Stimulated activated CD4-positive, alpha-beta T cell treated with anti-CD3 and anti-CD28 coated beads, TNF-alpha, amount 100 ng/mL, for 24 hours (primary cell): ENCODE measurements around the gene RNF169.
A peak's percentile ranks its signal among the peaks of the same experiment; 100 is the strongest.

Experiments
- DNase-seq, 3 experiments: peaks; one replicate each; pipeline ENCODE4 v3.0.0-alpha.2; 2020; ENCODE audit warnings: low read depth in 3 of 3

RNF169 gene, protein sequence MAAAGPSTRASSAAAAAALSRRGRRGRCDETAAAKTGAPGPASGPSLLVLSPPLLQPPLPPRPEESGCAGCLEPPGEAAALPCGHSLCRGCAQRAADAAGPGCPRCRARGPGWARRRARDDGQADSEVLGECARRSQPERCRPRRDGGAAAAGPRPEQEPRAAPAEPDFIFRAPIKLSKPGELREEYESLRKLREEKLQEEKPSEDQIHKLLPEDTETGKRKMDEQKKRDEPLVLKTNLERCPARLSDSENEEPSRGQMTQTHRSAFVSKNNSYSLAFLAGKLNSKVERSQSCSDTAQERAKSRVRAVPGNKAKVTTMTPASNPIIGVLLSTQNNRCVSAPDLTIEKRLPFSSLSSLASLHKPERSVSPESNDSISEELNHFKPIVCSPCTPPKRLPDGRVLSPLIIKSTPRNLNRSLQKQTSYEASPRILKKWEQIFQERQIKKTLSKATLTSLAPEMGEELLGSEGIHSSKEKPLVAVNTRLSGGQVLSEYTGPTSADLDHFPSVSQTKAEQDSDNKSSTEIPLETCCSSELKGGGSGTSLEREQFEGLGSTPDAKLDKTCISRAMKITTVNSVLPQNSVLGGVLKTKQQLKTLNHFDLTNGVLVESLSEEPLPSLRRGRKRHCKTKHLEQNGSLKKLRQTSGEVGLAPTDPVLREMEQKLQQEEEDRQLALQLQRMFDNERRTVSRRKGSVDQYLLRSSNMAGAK

DNA sequence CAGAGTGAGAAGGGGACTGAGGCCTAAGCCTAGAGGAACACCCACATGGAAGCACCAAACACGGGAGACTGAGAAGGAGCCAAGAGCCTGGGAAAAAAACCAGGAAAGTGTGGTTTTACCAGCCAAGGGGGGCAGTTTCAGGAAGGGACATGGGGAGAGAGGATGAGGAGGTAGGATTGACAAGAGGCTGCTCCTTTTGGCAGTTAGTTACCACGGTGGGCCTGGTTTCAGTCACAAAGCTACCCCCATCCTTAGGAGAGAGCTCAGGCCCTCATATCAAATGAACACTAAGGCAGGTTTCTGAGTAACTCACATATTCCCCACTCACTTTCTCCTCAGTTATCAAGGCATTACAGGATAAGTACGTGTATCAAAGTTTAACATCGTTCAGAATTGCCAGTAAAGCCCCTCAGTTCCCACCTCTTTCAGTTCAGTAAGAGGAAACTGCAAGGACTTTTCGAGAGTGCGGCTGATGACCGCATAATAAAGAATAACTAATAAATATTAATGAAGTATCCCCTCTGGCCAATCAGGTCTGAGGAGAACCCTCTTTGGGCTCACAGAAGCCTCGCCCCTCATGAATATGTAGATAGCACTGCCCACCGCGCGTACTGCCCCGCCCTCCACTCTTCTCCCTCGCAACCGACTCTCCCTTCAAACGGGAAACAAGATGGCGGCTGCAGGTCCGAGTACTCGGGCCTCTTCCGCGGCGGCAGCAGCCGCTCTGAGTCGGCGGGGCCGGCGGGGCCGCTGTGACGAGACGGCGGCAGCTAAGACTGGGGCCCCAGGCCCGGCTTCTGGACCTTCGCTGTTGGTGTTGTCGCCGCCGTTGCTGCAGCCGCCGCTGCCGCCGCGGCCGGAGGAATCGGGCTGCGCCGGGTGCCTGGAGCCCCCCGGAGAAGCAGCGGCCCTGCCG is at the start of gene RNF169:
Gene RNF169, plus strand, starts transcription at position 639 of the 916 bp plus-strand sequence. Its CDS starts 32 bp downstream, at position 671.
- DNase-seq = peak; percentile 77 to 90 (median 84)

DNA sequence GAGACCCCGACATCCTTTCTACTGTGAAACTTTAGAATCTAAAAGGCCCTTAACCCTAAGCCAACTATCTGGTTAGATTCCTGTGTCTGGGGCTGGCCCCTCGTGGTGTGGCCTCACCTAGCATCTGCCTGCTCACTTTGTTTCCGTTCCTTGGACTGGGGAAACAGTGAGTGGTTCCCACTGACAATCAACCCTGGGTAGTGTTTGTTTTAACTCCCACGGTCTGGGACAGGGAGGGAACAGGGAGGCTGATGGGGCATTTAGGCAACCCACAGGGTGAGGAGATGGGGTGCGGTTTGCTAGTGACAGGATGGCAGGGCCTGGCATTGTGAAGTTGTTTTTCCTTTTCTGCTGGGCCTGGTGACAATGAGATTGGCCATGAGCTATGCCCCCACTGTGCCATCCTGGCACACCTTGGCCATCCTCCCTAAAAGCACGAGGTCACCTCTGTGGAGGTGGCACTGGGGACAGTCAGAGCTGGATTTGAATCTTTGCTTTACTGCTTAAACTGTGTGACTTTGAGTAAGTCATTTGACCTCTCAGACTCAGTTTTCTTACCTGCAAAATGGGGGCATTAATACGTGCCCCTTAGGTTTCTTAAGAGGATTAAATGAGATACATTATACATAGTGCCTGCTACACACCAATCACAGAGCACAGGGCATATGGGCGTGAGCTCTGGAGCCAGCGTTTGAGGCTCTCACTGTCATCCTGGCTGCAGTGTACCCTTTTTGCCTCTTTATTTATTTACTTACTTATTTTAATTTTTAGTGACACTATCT is 48.8 kb upstream of the RNF169 start:
- no peak for DNase-seq

DNA sequence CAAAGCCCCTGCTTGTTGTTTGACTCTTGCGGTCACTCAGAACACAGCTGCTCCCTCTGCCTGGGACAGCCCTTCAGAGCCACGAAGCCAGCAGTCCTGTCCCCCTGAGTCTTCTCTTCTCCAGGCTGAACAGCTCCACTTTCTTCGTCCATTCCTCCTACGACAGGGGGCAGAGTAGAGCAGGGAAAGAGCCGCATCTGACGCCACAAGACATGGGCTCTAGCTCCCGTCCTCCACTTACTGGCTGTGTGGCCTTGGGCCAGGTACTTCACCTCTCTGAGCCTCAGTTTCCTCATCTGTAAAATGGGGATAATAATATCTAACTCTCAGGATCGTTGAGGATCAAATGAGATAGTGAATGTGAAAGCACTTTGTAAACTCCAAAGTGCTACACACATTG is 47.3 kb upstream of the RNF169 start:
- DNase-seq = no peak

DNA sequence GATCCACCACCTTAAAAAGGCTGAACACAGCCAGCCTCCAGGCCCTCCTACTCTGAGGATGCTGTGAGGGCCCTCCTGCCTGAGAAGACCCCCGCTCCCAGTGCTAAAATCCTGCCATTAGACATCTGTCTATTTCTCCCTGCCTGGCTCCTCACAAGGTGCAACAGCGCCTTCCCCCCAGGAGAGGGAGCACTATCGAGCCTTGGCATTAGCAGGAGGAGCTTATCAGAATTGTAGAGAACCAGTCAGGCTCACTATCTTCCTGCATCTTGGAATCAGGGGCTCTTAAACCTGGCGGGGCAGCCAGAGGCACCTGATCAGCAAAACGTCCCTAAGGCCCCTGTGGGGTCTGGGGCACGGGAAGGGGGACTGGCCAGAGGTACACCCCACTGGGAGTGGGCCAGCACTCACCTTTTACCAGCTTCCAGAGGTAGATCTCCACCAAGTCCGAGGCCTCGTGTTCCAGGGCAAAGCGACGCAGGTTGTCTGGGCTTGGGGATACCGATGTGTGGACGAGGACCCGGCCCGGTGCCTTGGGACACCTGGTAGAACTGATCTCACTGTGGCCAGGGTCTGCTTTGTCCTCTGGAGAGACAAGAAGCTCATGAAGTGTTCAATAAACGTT is 46.2 kb upstream of the RNF169 start:
- peak; percentile 36 to 56 (median 49) for DNase-seq

DNA sequence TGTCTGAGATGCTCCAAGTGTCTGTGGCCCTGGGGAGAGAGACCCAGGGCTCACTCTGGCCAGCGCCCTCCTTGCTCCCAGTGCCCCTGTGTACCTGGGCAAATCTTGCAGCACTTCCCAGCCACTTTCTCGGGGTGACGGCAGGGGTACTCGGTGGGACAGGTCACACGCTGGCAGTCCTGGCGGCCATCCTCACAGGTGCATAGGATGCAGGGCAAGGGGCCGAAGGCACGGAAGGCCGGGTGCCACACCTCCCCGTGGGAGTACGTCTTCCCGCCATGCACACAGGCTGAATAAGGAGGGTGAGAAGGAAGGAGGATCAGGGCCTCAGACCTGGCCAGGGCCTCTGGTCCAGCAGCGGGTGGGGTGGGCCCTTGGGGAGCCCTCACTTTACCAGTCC is 45.4 kb upstream of the RNF169 start:
- DNase-seq = no peak

DNA sequence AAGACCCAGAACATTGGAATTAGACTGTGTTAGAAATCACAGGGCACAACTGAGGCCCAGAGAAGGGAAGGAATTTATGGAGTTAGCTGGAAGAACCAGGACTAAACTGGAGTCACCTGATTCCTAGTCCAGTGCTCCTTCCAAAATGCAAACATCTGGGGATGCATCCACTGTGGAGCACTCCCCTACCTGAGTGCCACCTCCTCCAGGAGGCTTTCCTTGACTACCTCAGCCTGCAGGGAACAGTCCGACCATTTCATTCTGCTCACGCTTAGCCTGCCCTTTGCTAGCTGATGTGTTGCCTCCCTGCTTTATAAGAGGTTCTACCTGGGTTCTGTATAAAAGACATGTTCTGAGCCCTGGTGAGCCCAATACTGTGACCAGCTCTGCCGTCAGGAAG is 41.5 kb upstream of the RNF169 start:
- no peak for DNase-seq

DNA sequence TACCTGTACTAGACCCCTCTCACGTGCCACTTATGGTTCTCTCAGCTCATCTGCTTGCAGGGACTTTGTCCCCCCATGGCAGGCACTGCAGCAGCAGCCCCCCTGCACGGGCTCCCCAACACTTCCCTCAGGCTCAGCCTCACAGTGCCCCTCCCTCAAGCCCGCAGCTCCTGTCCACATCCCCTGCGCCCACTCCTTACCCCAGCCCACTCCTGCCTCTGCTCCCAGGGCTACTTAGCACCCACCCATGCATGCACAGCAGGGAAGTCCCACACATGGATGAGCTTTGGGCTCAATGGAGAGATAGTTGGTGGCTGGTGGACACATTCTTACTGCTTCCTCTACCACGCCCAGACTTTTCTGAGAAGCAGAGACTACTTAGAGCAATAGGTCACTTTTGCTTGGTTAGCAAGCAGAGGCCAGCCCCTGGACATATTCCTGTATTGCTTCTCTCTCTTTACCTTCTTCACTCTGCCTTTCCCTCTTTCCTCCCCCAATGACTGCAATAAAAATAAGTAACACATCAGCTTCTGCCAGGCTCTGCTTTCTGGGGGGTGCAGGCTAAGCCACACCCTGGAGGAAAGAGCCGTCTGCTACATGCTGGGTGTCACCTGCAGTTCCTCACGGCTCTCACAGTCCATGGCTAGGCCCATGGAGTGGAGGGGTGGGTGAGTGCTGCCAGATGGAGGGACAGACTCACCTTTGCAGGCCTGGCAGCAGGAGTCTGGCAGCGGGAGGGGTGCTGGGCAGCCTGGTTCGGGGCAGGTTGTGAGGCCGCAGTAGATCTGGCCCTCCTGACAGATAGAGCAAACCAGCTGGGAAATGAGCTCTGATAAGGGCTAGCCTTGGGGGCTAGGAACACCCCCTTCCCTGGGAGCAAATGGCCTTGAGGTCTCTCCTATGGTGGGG is 40.8 kb upstream of the RNF169 start:
- DNase-seq = no peak

DNA sequence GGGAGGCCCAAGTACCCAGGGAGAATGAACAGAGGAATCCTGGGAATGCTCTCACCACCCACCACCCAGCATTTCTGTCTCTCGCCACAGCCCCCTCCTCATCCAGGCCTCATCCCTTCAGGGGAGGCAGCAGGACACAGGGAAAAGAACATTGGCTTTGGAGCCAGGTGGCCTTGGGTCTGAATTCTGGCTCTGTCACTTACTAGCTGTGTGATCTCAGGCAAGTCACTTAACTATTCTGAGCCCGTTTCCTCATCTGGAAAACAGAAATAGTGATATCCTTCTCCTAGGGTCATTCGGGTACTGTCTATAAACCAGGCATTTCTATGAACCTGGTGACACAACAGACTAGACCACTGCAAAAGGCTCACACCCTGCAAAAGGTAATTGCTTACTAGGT is 39.5 kb upstream of the RNF169 start:
- no peak for DNase-seq

DNA sequence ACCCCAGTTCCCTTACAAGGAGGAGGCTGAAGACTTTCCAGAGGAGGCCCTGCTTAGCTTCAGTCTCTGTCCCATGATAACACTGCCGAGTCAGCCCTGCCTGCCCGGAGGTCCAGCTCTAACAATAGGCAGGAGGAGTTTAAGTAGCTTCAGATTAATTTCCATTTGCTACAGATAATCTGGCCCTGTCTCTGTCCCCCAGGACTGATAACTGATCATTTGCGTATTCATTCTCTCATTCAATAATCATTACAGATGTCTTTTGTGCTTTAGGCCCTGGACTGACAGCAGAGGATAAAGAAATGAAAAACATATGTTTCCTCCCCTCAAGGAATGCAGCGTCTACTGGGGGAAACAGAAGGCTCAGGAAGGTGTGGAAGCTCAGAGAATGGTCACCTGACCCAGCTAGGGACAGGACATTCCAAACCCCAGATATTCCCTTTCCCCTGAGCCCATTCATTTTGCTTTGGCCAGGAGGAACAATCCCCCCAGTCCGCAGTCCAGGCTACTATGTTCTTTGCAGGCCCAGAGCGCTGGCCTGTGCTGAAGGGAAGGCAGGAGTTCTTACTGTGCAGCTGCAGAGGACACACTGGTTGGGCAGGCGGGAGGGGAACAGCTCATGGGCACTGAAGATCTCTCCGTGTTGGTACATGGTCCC is 38.2 kb upstream of the RNF169 start:
- DNase-seq = no peak

DNA sequence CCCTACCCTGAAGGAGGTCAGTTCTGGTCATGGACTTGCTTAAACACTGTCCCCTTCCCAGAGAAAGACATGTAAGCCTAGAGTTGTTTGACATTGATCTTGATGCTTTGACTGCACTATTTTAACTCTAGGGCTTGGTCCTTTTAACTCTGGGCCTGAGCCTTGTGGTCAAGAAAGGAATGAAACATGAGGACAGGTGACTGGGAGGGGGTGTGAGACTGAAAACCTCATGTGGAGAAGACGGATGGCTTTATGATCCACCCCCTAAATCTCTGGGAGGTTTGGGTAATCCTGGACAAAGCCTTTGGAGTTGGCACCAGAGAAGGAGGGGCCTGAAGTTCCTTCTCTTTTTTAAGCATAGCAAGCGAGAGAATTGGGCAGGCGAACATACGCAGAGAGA is 35.0 kb upstream of the RNF169 start:
- DNase-seq = no peak

DNA sequence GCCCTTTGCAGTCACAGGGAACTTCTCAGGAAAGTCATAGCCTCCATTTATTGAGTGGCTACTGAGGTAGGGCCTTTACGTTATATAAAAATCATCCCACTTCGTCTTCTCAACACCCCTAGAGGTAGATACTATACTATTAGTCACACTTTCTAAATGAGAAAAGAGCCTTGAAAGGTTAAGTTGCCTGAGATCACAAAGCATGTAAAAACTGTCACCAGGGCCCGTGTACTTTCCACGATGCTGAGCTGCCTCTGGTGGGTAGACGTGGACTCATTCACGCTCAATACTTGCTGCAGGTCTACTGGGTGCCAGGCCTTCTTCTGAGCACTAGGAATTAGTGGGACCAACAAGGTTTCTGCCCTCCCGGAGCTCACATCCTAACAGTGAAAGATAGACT is 33.7 kb upstream of the RNF169 start:
- DNase-seq = no peak

DNA sequence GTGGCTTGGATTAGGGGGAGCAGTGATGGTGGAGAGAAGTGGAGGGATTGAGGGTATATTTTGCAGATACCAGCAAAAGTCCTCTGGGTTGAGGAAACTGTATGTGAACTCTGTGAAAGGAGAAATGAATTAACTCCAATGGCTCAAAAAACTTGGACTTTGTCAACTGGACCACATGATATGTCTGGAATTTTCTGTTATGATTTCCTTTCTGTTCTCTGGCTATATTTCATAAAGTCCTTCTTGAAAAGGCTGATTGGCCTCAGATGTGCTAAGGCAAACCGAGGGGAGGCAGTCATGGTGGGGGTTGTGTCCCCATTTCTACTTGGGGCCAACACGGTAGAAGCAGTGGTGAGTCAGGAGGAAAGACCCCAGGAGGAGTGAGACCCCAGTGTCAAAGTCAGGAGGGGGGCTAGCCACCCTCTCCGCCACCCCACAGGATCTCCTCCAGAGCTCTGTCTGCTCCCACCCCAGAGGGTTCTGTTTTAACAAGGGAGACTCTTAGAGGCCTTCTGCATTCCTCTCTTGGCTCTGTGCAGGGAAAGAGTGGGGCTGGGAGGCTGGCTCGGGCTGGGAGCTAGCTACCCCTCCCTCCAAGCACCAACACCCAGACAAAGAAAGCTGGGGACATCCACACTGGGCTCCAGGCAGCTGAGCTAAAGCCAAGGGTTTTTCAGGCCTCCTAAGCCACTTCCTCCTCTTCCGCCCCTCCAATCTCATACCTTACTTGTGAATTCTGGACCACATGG is 31.3 kb upstream of the RNF169 start:
- no peak for DNase-seq

DNA sequence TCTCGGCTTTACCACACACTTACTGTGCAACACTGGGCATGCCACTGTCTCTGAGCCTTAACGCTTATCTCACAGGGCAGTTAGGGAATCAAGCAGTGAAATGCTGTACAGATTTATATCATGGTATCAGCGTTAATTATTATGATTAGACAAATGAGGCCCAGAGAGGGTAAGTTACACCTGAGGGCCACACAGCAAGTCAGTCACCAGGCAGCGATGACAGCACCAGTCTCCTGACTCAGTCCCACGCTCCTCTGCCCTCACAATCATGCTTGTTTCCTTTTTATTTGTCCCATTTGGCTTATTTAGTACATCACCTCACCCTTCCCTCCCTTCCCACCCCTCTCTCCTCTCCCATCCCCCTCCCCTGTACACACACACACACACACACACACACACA is 29.6 kb upstream of the RNF169 start:
- no peak for DNase-seq

DNA sequence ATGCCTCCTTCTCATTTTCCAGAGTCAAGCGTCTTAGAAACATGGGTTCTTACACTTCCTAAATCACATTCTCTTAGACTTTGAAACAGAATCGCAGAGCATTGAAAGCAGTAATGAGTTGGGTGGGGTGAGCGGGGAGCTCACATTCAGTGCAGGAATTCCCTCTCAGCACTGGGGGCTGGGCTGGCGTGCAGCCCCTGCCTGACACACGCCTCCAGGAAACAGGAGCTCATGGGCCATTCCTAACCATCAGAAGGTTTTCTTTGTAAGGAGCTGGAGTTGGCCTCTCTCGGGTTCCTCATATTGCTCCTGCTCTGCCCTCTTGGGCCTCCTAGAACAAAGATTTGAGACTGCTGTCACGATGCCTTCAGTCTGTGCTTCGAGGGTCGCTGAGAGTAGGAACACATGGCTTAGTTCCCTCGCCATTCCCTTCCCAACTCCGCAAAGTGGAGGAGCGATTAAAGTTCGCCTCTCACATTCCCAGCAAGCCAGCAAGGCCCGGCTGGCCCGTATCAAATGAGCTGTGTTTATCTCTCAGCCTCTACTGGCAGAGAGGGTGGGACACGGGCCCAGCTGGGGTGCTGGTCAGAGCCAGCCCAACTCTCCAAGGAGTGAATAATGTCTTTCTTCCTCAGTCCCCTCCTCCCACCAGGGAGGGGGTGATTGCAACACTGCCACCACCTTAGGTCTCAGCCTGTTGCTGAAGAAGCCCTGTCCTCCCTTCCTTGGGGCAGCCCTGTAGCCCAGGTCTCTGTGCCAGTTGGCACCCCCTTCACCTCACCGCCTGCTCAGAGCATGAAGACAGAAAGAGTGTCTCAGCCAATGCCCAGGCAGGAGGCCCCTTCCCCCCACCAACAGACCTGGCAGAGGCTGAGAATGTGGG is 27.8 kb upstream of the RNF169 start:
- DNase-seq = no peak

DNA sequence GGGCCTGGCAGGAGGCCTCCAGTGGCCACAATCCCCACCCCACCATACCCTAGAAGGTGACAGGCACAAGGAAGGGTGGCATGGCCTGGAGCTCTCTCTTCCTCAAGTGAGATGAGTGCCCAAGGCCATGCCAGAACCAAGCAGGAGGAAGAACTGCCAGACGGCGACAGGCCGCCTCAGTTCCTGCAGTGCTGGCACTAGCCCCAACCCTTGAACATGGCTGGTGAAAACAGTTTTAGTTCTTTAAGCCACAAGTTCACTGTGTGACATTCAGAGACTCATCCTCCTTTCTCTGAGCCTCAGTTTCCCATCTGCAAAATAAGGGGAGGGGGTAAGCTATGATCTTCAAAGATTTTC is 27.2 kb upstream of the RNF169 start:
- DNase-seq = no peak

DNA sequence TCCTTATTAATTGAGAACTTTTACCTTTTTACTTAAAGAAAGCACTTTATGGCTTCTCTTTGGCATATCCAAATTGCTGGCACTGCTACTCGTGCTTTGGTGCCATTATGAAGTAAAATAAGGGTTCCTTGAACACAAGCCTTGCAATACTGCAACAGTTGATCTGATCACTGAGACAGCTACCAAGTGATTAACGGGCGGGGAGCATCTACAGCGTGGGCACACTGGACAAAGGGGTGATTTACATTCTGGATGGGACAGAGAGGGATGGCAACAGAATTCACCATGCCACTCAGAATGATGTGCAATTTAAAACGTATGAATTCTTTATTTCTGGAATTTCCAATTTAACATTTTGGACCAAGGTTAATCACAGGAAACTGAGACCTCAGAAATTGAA is 25.1 kb upstream of the RNF169 start:
- DNase-seq = no peak

DNA sequence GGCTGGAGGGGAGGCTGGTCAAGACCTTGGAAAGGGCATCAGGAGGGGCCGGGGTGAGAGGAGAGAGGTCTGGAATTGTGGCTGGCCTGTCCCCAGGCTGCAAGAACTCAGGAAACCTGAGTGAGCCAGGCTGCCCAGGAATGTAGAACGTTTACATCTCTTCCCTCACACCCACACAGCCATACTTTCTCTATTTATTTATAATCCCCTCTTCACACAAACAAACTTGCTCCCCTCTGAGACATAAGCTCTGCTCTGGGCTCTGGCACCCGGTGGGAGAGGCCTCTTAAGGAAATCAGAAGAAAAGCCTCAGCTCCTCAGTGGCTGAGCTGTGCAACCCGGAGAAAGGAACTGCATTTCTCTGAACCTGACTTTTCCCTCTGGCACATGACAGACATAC is 22.9 kb upstream of the RNF169 start:
- DNase-seq = no peak
